Ureter (tissue), 1 donor: ENCODE data around the gene TXNDC2. TPM values are rescaled to one million over a fixed set of nuclear protein-coding genes. Genes with fewer than 3 reads are reported as not detected.
A peak's percentile ranks its signal among the peaks of the same experiment; 100 is the strongest.
"Not testable (repeated sequence)": the region's sequence is repeated elsewhere in the genome, so short reads cannot be mapped to it uniquely, and the experiment has no call there.

Experiments used
- DNase-seq: peaks from one replicate; pipeline ENCODE4 v3.0.0-alpha.2; 2020; ENCODE audit warnings: low spot score
- total RNA-seq: library from RNA; stranded (reverse); gene quantifications from one replicate; pipeline ENCODE4 v1.2.4, GENCODE V29; 2023
- donor health status: DM: yes; HTN: yes; CAD: no.

Gene TXNDC2
- 0.21 TPM for total RNA-seq

GRCh38 chr18:9885170-9886004 is at the start of gene TXNDC2:
TSS of gene TXNDC2 (plus strand) at chr18:9885973. CDS start at chr18:9886681, 708 bp downstream.
- no peak for DNase-seq

- DNase-seq: no peak
These were observed 47.5 kb upstream of the TXNDC2 start for GRCh38 chr18:9838144-9838877.

GRCh38 chr18:9839211-9839610 is 46.6 kb upstream of the TXNDC2 start:
- no peak for DNase-seq

GRCh38 chr18:9839853-9840252 is 45.9 kb upstream of the TXNDC2 start:
- DNase-seq: no peak

- DNase-seq: no peak
These were observed 44.0 kb upstream of the TXNDC2 start for GRCh38 chr18:9841752-9842151.

- DNase-seq: no peak
These were observed 43.3 kb upstream of the TXNDC2 start for GRCh38 chr18:9842448-9842847.

- no peak for DNase-seq
These were observed 40.5 kb upstream of the TXNDC2 start for GRCh38 chr18:9845256-9845655.

- no peak for DNase-seq
These were observed 39.4 kb upstream of the TXNDC2 start for GRCh38 chr18:9846162-9846925.

- DNase-seq: no peak
These were observed 37.4 kb upstream of the TXNDC2 start for GRCh38 chr18:9848170-9848879.

- DNase-seq: peak; percentile 87
These were observed 36.1 kb upstream of the TXNDC2 start for GRCh38 chr18:9849407-9850283.

GRCh38 chr18:9850309-9850708 is 35.5 kb upstream of the TXNDC2 start:
- no peak for DNase-seq

GRCh38 chr18:9851511-9851910 is 34.3 kb upstream of the TXNDC2 start:
- DNase-seq: no peak

GRCh38 chr18:9852266-9853081 is 33.3 kb upstream of the TXNDC2 start:
- no peak for DNase-seq

GRCh38 chr18:9854801-9855676 is 30.7 kb upstream of the TXNDC2 start:
- DNase-seq: no peak

GRCh38 chr18:9855681-9856080 is 30.1 kb upstream of the TXNDC2 start:
- DNase-seq: no peak

GRCh38 chr18:9856092-9856491 is 29.7 kb upstream of the TXNDC2 start:
- DNase-seq: no peak

- not testable (repeated sequence) for DNase-seq
These were observed 28.2 kb upstream of the TXNDC2 start for GRCh38 chr18:9857479-9857998.

- no peak for DNase-seq
These were observed 27.1 kb upstream of the TXNDC2 start for GRCh38 chr18:9858642-9859041.
